Measurements from ENCODE around the gene NEDD9. TPM values are rescaled to one million over a fixed set of nuclear protein-coding genes. Genes with fewer than 3 reads are reported as not detected.

The NEDD9 gene
- total RNA-seq, 1 experiment from 2014 or later: 0.28 TPM

- CTCF ChIA-PET: no interaction called here
- BruUV-seq (replicated peaks): no TSS peak
- ATAC-seq (no peak), DNase-seq (ENCODE audit: low read depth, low spot score) (no peak)
- Histone ChIP-seq H3K9me3 (ENCODE audit: control insufficient read depth, insufficient read depth, low read depth, low read length) (no peaks in the 10 kb centered on the region), H3K27me3 (ENCODE audit: control insufficient read depth, insufficient read depth, low read length) (no peaks in the 10 kb centered on the region), H3K27ac (ENCODE audit: low read length) (no peak overlapping the region), H3K36me3 (ENCODE audit: control insufficient read depth, insufficient read depth, low read length) (no peaks in the 10 kb centered on the region), H3K4me3 (ENCODE audit: low read depth in 2 of 2, low read length in 2 of 2) (no peak overlapping the region), H3K4me1 (ENCODE audit: control insufficient read depth, insufficient read depth, low read length) (no peaks in the 10 kb centered on the region)
- in situ Hi-C loops (cut with HindIII; ENCODE audit: low pct_unique_long_range_greater_than_20kb, low sequenced_read_pairs): no loop called here
- intact Hi-C loops (cut with micrococcal nuclease; ENCODE audit: unreplicated experiment): no loop called here
- POLR2A ChIA-PET: no interaction called here
- TF ChIP-seq TCF7L2 (IDR thresholded peaks at IDR 0.05; ENCODE audit: low read depth, low read length) (no peak), SIN3A (IDR thresholded peaks at IDR 0.05; ENCODE audit: borderline replicate concordance, insufficient read depth, low read depth, low read length) (no peak), POLR2AphosphoS5 (IDR thresholded peaks at IDR 0.05; ENCODE audit: low read depth, low read length) (no peak), REST (IDR thresholded peaks at IDR 0.05; ENCODE audit: insufficient read depth in 1 of 2, low read depth in 2 of 2, low read length in 1 of 2) (no peak)
- TF ChIP-seq, protein P1, sequence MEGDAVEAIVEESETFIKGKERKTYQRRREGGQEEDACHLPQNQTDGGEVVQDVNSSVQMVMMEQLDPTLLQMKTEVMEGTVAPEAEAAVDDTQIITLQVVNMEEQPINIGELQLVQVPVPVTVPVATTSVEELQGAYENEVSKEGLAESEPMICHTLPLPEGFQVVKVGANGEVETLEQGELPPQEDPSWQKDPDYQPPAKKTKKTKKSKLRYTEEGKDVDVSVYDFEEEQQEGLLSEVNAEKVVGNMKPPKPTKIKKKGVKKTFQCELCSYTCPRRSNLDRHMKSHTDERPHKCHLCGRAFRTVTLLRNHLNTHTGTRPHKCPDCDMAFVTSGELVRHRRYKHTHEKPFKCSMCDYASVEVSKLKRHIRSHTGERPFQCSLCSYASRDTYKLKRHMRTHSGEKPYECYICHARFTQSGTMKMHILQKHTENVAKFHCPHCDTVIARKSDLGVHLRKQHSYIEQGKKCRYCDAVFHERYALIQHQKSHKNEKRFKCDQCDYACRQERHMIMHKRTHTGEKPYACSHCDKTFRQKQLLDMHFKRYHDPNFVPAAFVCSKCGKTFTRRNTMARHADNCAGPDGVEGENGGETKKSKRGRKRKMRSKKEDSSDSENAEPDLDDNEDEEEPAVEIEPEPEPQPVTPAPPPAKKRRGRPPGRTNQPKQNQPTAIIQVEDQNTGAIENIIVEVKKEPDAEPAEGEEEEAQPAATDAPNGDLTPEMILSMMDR (IDR thresholded peaks at IDR 0.05): no peak
Observed at GRCh38 chr6:11214084-11214833, 18.2 kb downstream of the NEDD9 start.

DNA sequence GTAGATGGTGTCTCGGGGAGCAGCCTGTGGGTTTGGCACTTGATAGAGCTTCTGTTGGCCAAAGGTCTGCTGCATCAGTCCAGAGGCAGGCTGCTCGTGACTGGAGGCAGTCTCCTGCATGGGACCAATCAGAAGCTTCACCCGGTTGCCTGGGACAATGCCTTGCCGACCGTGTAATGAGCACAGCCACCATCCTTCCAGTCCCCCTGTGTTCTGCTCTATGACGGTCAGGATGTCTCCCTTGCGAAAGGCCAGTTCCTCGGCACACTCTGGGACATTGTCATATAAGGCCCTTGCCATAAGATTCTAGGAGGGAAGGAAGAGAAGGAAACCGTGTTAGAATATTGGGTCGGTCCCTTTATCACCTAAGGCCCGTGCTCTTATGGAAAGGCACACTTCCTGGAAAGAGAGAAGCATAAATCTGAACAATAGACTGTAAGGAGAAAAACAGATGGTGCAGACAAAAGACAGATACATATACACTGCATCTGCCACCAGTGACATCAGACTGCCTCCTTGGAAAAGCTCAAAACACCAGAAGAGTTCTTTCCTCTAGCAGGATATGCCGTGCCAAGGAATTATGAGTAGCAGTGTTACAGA lies 18.9 kb downstream of the NEDD9 start:
- intact Hi-C loops (cut with micrococcal nuclease; ENCODE audit: unreplicated experiment): no loop called here
- DNase-seq (ENCODE audit: low read depth, low spot score) (no peak), ATAC-seq (no peak)
- Histone ChIP-seq H3K27ac (ENCODE audit: low read length) (no peak overlapping the region), H3K9me3 (ENCODE audit: control insufficient read depth, insufficient read depth, low read depth, low read length) (no peaks in the 10 kb centered on the region), H3K4me3 (ENCODE audit: low read depth in 2 of 2, low read length in 2 of 2) (no peak overlapping the region), H3K27me3 (ENCODE audit: control insufficient read depth, insufficient read depth, low read length) (no peaks in the 10 kb centered on the region), H3K4me1 (ENCODE audit: control insufficient read depth, insufficient read depth, low read length) (no peaks in the 10 kb centered on the region), H3K36me3 (ENCODE audit: control insufficient read depth, insufficient read depth, low read length) (no peaks in the 10 kb centered on the region)
- no TSS peak for BruUV-seq (replicated peaks)
- in situ Hi-C loops (cut with HindIII; ENCODE audit: low pct_unique_long_range_greater_than_20kb, low sequenced_read_pairs): no loop called here
- ChIA-PET CTCF (no interaction called here), POLR2A (no interaction called here)
- no peak for TF ChIP-seq REST (IDR thresholded peaks at IDR 0.05; ENCODE audit: insufficient read depth in 1 of 2, low read depth in 2 of 2, low read length in 1 of 2)
- TF ChIP-seq, protein P1 (IDR thresholded peaks at IDR 0.05): no peak
- TF ChIP-seq TCF7L2 (IDR thresholded peaks at IDR 0.05; ENCODE audit: low read depth, low read length): no peak
- TF ChIP-seq POLR2AphosphoS5 (IDR thresholded peaks at IDR 0.05; ENCODE audit: low read depth, low read length): no peak
- TF ChIP-seq SIN3A (IDR thresholded peaks at IDR 0.05; ENCODE audit: borderline replicate concordance, insufficient read depth, low read depth, low read length): no peak
